ENCODE data around the gene FIGLA.

Gene FIGLA

GRCh38 chr2:70775141-70775540 lies 15.3 kb downstream of the FIGLA start:
- TF ChIP-seq CTCF (IDR thresholded peaks at IDR 0.05; ENCODE audit: low read depth, low read length) (no peak), POLR2A (IDR thresholded peaks at IDR 0.05; ENCODE audit: extremely low read depth, insufficient read length) (no peak), MYC (IDR thresholded peaks at IDR 0.05; ENCODE audit: low read depth, low read length) (no peak), MAX (IDR thresholded peaks at IDR 0.05; ENCODE audit: low read depth, low read length) (no peak)

GRCh38 chr2:70772486-70773155 lies 17.8 kb downstream of the FIGLA start:
- no peak for DNase-seq (ENCODE audit: low read depth)
- TF ChIP-seq MAX (IDR thresholded peaks at IDR 0.05; ENCODE audit: low read depth, low read length) (no peak), POLR2A (IDR thresholded peaks at IDR 0.05; ENCODE audit: extremely low read depth, insufficient read length) (no peak), CTCF (IDR thresholded peaks at IDR 0.05; ENCODE audit: low read depth, low read length) (no peak), MYC (IDR thresholded peaks at IDR 0.05; ENCODE audit: low read depth, low read length) (no peak)
- no peak overlapping the region for H3K4me3 ChIP-seq (ENCODE audit: low read depth, low read length)

More at GRCh38 chr2:70775141-70775540, 15.3 kb downstream of the FIGLA start:
- DNase-seq (ENCODE audit: low read depth): no peak
- H3K4me3 ChIP-seq (ENCODE audit: low read depth, low read length): no peak overlapping the region

- DNase-seq (ENCODE audit: low read depth): no peak
- no peak overlapping the region for H3K4me3 ChIP-seq (ENCODE audit: low read depth, low read length)
- no peak for TF ChIP-seq MYC (IDR thresholded peaks at IDR 0.05; ENCODE audit: low read depth, low read length)
- no peak for TF ChIP-seq POLR2A (IDR thresholded peaks at IDR 0.05; ENCODE audit: extremely low read depth, insufficient read length)
- no peak for TF ChIP-seq CTCF (IDR thresholded peaks at IDR 0.05; ENCODE audit: low read depth, low read length)
- TF ChIP-seq MAX (IDR thresholded peaks at IDR 0.05; ENCODE audit: low read depth, low read length): no peak
Measured at GRCh38 chr2:70771446-70771845, 19.0 kb downstream of the FIGLA start.

- no peak for TF ChIP-seq MYC (IDR thresholded peaks at IDR 0.05; ENCODE audit: low read depth, low read length)
- TF ChIP-seq POLR2A (IDR thresholded peaks at IDR 0.05; ENCODE audit: extremely low read depth, insufficient read length): no peak
- TF ChIP-seq CTCF (IDR thresholded peaks at IDR 0.05; ENCODE audit: low read depth, low read length): no peak
- TF ChIP-seq MAX (IDR thresholded peaks at IDR 0.05; ENCODE audit: low read depth, low read length): no peak
Measured at GRCh38 chr2:70769450-70769849, 21.0 kb downstream of the FIGLA start.

GRCh38 chr2:70768590-70769085 lies 21.8 kb downstream of the FIGLA start:
- H3K4me3 ChIP-seq (ENCODE audit: low read depth, low read length): no peak overlapping the region
- DNase-seq (ENCODE audit: low read depth): no peak
- TF ChIP-seq MAX (IDR thresholded peaks at IDR 0.05; ENCODE audit: low read depth, low read length) (no peak), MYC (IDR thresholded peaks at IDR 0.05; ENCODE audit: low read depth, low read length) (no peak), POLR2A (IDR thresholded peaks at IDR 0.05; ENCODE audit: extremely low read depth, insufficient read length) (no peak), CTCF (IDR thresholded peaks at IDR 0.05; ENCODE audit: low read depth, low read length) (no peak)

More at GRCh38 chr2:70769450-70769849, 21.0 kb downstream of the FIGLA start:
- no peak overlapping the region for H3K4me3 ChIP-seq (ENCODE audit: low read depth, low read length)
- DNase-seq (ENCODE audit: low read depth): no peak
